ENCODE measurements around the gene CERS5.
A peak's percentile ranks its signal among the peaks of the same experiment; 100 is the strongest.
"Not testable (repeated sequence)": the region's sequence is repeated elsewhere in the genome, so short reads cannot be mapped to it uniquely, and the experiment has no call there.

CERS5 gene

GRCh38 chr12:50086148-50086547 is 81.0 kb downstream of the CERS5 start:
- Histone ChIP-seq H3K36me3 (peaks cover 46% of the 10 kb centered on the region), H3K9me3 (no peaks in the 10 kb centered on the region), H3K4me1 (no peaks in the 10 kb centered on the region), H3K4me3 (ENCODE audit: low read depth, low read length) (peak overlapping the region; percentile 75), H3K27me3 (no peaks in the 10 kb centered on the region)
- TF ChIP-seq CTCF (IDR thresholded peaks at IDR 0.05; ENCODE audit: low read depth, low read length), result no peak
- no peak for DNase-seq

GRCh38 chr12:50085615-50086072 is 81.5 kb downstream of the CERS5 start:
- H3K4me1 ChIP-seq, result no peaks in the 10 kb centered on the region
- H3K27me3 ChIP-seq, result no peaks in the 10 kb centered on the region
- no peak for DNase-seq
- no peaks in the 10 kb centered on the region for H3K9me3 ChIP-seq
- peak overlapping the region; percentile 75 for H3K4me3 ChIP-seq (ENCODE audit: low read depth, low read length)
- peaks cover 42% of the 10 kb centered on the region for H3K36me3 ChIP-seq
- no peak for TF ChIP-seq CTCF (IDR thresholded peaks at IDR 0.05; ENCODE audit: low read depth, low read length)

- peak; percentile 64 for TF ChIP-seq CTCF (IDR thresholded peaks at IDR 0.05; ENCODE audit: low read depth, low read length)
- Histone ChIP-seq H3K36me3 (peaks cover 37% of the 10 kb centered on the region), H3K4me3 (ENCODE audit: low read depth, low read length) (peak within 1 kb of the TSS; percentile 75), H3K9me3 (no peaks in the 10 kb centered on the region), H3K27me3 (no peaks in the 10 kb centered on the region), H3K4me1 (no peaks in the 10 kb centered on the region)
- DNase-seq, result peak; percentile 97
These were observed 82.2 kb downstream of the CERS5 start, which contains the start of gene SMARCD1 for GRCh38 chr12:50084775-50085614. SMARCD1 (plus strand) TSS chr12:50085342; CDS start chr12:50085370, 28 bp downstream.

GRCh38 chr12:50084409-50084774 is 82.8 kb downstream of the CERS5 start:
- H3K36me3 ChIP-seq, result peaks cover 33% of the 10 kb centered on the region
- DNase-seq, H3K27me3 ChIP-seq, H3K4me1 ChIP-seq, H3K9me3 ChIP-seq: not testable (repeated sequence)
- H3K4me3 ChIP-seq (ENCODE audit: low read depth, low read length), result peak overlapping the region; percentile 75

- TF ChIP-seq CTCF (IDR thresholded peaks at IDR 0.05; ENCODE audit: low read depth, low read length), result no peak
- Histone ChIP-seq H3K4me1 (no peaks in the 10 kb centered on the region), H3K4me3 (ENCODE audit: low read depth, low read length) (no peak overlapping the region), H3K36me3 (peaks cover 30% of the 10 kb centered on the region), H3K27me3 (no peaks in the 10 kb centered on the region), H3K9me3 (no peaks in the 10 kb centered on the region)
- DNase-seq, result no peak
These were observed 83.9 kb downstream of the CERS5 start for GRCh38 chr12:50083301-50083700.

GRCh38 chr12:50082644-50083043 is 84.5 kb downstream of the CERS5 start:
- TF ChIP-seq CTCF (IDR thresholded peaks at IDR 0.05; ENCODE audit: low read depth, low read length), result no peak
- Histone ChIP-seq H3K4me1 (no peaks in the 10 kb centered on the region), H3K9me3 (no peaks in the 10 kb centered on the region), H3K36me3 (peaks cover 26% of the 10 kb centered on the region), H3K4me3 (ENCODE audit: low read depth, low read length) (no peak overlapping the region), H3K27me3 (no peaks in the 10 kb centered on the region)
- no peak for DNase-seq
